GM12872 (cell line): ENCODE results near the gene KIF26B.

ENCODE experiments used
- TF ChIP-seq, protein P1 (sequence below): IDR thresholded peaks from 3 replicates; pipeline ENCODE4 v1.5.1; 2011; ENCODE audit warnings: low read depth, mild to moderate bottlenecking, low read length, moderate library complexity; ENCODE audit not compliant: insufficient read depth

KIF26B gene

DNA sequence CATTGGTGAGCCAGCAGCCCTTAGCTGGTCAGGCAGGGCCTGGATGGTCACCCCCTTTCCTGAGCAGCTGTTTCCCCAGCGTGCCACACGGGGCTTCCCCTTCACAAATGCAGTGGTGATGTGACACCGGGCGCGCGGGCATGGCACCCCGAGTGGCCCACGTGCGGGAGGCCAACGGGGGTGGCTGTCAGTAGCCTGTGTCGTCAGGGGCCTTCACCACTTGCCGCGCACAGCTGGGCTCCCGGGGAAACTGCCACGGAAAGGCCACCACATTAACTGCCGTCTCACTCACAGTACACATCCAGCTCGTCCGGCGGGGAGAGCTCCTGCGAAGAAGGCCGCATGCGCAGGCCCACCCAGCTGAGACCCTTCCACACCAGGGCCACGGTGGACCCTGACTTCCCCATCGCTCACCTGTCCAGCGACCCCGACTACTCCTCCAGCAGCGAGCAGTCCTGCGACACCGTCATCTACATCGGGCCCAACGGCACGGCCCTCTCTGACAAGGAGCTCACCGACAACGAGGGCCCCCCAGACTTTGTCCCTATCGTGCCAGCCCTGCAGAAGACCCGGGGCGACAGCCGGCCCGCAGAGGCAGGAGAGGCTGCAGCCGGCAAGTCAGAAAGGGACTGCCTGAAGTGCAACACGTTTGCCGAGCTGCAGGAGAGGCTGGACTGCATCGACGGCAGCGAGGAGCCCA lies 530.5 kb downstream of the KIF26B start:
- TF ChIP-seq, protein P1, sequence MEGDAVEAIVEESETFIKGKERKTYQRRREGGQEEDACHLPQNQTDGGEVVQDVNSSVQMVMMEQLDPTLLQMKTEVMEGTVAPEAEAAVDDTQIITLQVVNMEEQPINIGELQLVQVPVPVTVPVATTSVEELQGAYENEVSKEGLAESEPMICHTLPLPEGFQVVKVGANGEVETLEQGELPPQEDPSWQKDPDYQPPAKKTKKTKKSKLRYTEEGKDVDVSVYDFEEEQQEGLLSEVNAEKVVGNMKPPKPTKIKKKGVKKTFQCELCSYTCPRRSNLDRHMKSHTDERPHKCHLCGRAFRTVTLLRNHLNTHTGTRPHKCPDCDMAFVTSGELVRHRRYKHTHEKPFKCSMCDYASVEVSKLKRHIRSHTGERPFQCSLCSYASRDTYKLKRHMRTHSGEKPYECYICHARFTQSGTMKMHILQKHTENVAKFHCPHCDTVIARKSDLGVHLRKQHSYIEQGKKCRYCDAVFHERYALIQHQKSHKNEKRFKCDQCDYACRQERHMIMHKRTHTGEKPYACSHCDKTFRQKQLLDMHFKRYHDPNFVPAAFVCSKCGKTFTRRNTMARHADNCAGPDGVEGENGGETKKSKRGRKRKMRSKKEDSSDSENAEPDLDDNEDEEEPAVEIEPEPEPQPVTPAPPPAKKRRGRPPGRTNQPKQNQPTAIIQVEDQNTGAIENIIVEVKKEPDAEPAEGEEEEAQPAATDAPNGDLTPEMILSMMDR: no peak

DNA sequence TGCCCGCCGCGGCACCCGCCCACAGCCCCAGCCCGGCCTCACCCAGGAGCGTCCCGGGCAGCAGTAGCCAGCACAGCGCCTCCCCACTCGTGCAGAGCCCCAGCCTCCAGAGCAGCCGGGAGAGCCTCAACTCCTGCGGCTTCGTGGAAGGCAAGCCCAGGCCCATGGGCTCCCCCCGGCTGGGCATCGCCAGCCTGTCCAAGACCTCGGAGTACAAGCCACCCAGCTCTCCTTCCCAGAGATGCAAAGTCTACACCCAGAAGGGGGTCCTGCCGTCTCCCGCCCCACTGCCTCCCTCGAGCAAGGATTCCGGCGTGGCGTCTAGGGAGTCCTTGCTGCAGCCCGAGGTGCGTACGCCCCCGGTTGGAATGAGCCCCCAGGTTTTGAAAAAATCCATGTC lies 531.2 kb downstream of the KIF26B start:
- TF ChIP-seq, protein P1: no peak

DNA sequence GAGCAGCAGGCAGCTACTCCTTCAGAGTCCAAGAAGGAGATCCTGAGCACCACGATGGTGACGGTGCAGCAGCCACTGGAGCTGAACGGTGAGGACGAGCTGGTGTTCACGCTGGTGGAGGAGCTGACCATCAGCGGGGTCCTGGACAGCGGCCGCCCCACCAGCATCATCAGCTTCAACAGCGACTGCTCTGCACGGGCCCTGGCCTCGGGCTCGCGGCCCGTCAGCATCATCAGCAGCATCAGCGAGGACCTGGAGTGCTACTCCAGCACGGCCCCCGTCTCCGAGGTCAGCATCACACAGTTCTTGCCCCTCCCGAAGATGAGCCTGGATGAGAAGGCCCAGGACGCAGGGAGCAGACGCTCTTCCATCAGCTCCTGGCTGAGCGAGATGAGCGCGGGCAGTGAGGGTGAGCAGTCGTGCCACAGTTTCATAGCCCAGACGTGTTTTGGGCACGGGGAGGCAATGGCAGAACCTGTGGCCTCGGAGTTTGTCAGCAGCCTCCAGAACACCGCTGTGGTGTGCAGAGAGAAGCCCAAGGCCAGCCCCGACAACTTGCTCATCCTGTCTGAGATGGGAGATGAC lies 531.8 kb downstream of the KIF26B start:
- TF ChIP-seq, protein P1: no peak

DNA sequence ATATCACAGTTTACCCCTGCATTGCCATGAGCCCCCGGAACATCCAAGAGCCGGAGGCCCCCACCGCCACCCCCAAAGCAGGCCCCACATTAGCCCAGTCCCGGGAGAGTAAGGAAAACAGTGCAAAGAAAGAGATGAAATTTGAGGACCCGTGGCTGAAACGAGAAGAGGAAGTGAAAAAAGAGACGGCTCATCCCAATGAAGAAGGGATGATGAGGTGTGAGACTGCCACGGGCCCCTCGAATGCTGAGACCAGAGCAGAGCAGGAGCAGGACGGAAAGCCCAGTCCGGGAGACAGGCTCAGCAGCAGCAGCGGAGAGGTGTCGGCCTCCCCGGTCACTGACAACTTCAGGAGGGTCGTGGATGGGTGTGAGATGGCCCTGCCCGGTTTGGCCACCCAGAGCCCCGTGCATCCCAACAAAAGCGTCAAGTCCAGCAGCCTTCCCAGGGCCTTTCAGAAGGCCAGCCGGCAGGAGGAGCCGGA lies 532.4 kb downstream of the KIF26B start:
- TF ChIP-seq, protein P1: no peak

DNA sequence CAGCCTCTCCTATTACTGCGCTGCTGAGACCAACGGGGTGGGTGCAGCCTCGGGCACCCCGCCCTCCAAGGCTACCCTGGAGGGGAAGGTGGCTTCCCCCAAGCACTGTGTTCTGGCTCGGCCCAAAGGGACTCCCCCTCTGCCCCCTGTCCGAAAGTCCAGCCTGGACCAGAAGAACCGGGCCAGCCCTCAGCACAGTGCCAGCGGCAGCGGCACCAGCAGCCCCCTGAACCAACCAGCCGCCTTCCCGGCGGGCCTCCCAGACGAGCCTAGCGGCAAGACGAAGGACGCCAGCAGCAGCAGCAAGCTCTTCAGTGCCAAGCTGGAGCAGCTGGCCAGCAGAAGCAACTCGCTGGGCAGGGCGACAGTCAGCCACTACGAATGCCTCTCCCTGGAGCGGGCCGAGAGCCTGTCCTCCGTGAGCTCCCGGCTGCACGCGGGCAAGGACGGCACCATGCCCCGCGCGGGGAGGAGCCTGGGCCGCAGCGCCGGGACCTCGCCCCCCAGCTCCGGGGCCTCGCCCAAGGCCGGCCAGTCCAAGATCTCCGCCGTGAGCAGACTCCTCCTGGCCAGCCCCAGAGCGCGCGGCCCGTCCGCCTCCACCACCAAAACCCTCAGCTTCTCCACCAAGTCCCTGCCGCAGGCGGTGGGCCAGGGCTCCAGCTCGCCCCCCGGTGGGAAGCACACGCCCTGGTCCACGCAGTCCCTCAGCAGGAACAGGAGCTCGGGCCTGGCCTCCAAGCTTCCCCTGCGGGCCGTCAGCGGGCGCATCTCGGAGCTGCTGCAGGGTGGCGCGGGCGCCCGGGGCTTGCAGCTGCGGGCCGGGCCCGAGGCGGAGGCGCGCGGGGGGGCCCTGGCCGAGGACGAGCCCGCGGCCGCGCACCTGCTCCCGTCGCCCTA lies 533.1 kb downstream of the KIF26B start:
- TF ChIP-seq, protein P1: 0 out of 3 replicates have a peak, but pooled peaks have one; percentile 6

DNA sequence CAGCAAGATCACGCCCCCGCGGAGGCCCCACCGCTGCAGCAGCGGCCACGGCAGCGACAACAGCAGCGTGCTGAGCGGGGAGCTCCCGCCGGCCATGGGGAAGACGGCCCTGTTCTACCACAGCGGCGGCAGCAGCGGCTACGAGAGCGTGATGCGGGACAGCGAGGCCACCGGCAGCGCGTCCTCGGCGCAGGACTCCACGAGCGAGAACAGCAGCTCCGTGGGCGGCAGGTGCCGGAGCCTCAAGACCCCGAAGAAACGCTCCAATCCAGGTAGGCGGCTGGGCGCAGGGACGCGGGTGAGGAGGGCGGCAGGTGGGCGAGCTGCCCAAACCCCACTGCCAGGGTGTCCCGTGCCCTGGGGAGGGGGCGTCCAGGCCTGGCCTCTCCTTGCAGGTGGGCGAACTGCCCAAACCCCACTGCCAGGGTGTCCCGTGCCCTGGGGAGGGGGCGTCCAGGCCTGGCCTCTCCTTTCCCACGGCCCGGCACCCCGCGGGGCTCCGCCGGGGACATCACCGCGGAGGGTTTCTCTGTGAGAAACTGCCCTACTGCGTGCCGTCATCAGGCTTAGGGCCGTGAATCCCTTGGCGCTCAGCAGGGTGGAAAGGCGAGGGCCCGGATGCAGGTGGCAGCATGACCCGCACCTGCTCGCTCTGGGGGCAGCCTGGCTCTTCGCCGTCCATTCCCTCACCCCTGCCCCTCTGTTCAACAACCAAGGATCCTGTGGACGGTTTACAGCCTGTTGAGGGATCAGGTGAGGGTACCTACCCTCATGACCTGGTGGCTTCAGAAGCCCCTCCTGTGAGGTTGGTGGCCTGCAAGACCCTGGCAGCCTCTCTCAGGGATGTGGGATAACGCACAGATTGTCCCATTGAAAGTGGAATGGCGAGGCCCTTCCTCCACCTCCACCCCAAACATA lies 534.0 kb downstream of the KIF26B start:
- TF ChIP-seq, protein P1: no peak
